WTC11 (cell line): ENCODE measurements around the gene TPD52L2. TPM values are rescaled to one million over a fixed set of nuclear protein-coding genes. Genes with fewer than 3 reads are reported as not detected.
A peak's percentile ranks its signal among the peaks of the same experiment; 100 is the strongest.

Source experiments
- ATAC-seq: fragments of 200-7000 bp; cut with Tn5 transposase; 2 replicates; pipeline ENCODE4 v1.10.0; 2021; ENCODE audit warnings: mild to moderate bottlenecking, moderate library complexity
- CTCF ChIA-PET: fragments of 300-600 bp; sonication (Branson Sonifier 250); formaldehyde crosslinking; loops from one replicate; lab custom pipeline; 2021; ENCODE audit warnings: antibody characterized with exemption; lab: Charles Lee
- POLR2A ChIA-PET: fragments of 350-600 bp; sonication (Branson Sonifier 250); formaldehyde crosslinking; loops from one replicate; lab custom pipeline; 2021; ENCODE audit warnings: antibody characterized with exemption; lab: Charles Lee
- DNase-seq: peaks from one replicate; pipeline ENCODE4 v3.0.0; 2021; ENCODE audit warnings: low spot score
- H3K27ac Mint-ChIP-seq: 2 replicates; pipeline ENCODE4 v1.8.0; 2021; ENCODE audit warnings: mixed read lengths
- H3K27me3 Mint-ChIP-seq: 2 replicates; pipeline ENCODE4 v1.8.0; 2021; ENCODE audit warnings: low read depth, mild to moderate bottlenecking, moderate library complexity, mixed read lengths
- H3K36me3 Mint-ChIP-seq: 2 replicates; pipeline ENCODE4 v1.8.0; 2021; ENCODE audit warnings: mixed read lengths
- H3K4me1 Mint-ChIP-seq: 2 replicates; pipeline ENCODE4 v1.8.0; 2022; ENCODE audit warnings: mixed read lengths
- H3K4me3 Mint-ChIP-seq: 2 replicates; pipeline ENCODE4 v1.8.0; 2021; ENCODE audit warnings: mild to moderate bottlenecking, moderate library complexity, mixed read lengths
- H3K9me3 Mint-ChIP-seq: 2 replicates; pipeline ENCODE4 v1.8.0; 2021; ENCODE audit warnings: mixed read lengths
- CBFB ChIP-seq: sonication (generic); formaldehyde crosslinking; IDR thresholded peaks from 2 replicates; pipeline ENCODE4 v1.8.1; 2022; ENCODE audit warnings: mild to moderate bottlenecking, low read depth, missing genetic modification reagents
- CREB1 ChIP-seq: sonication (generic); formaldehyde crosslinking; IDR thresholded peaks from 2 replicates; pipeline ENCODE4 v1.8.0; 2023; ENCODE audit warnings: mild to moderate bottlenecking, missing genetic modification reagents
- ELF4 ChIP-seq: sonication (generic); formaldehyde crosslinking; IDR thresholded peaks from 2 replicates; pipeline ENCODE4 v1.8.1; 2022; ENCODE audit warnings: low read depth, mild to moderate bottlenecking, moderate library complexity, missing genetic modification reagents
- EMX1 ChIP-seq: fragments of 250-450 bp; sonication (Bioruptor Pico); IDR thresholded peaks from 2 replicates; pipeline ENCODE4 v1.8.0; 2021; ENCODE audit warnings: mild to moderate bottlenecking
- ESRRA ChIP-seq: sonication (generic); formaldehyde crosslinking; IDR thresholded peaks from 2 replicates; pipeline ENCODE4 v1.8.1; 2022; ENCODE audit warnings: mild to moderate bottlenecking, missing genetic modification reagents, borderline replicate concordance
- GABPB1 ChIP-seq: sonication (generic); formaldehyde crosslinking; IDR thresholded peaks from 2 replicates; pipeline ENCODE4 v1.8.1; 2023; ENCODE audit warnings: mild to moderate bottlenecking, missing genetic modification reagents
- GTF2I ChIP-seq: fragments of 250-450 bp; sonication (Bioruptor Pico); conservative IDR thresholded peaks from 2 replicates; pipeline ENCODE4 v1.4.0; 2021; ENCODE audit warnings: mild to moderate bottlenecking
- HMGA2 ChIP-seq: fragments of 250-450 bp; sonication (Bioruptor Pico); IDR thresholded peaks from 2 replicates; pipeline ENCODE4 v1.4.0; 2021; ENCODE audit warnings: mild to moderate bottlenecking, moderate library complexity
- JUN ChIP-seq: sonication (generic); formaldehyde crosslinking; IDR thresholded peaks from 2 replicates; pipeline ENCODE4 v1.8.0; 2023; ENCODE audit warnings: mild to moderate bottlenecking, missing genetic modification reagents
- KAT7 ChIP-seq: sonication (generic); formaldehyde crosslinking; IDR thresholded peaks from 2 replicates; pipeline ENCODE4 v1.8.1; 2023; ENCODE audit warnings: missing genetic modification reagents, mild to moderate bottlenecking, borderline replicate concordance
- NFE2L1 ChIP-seq: sonication (generic); formaldehyde crosslinking; IDR thresholded peaks from 2 replicates; pipeline ENCODE4 v1.8.1; 2023; ENCODE audit warnings: missing genetic modification reagents
- TEAD4 ChIP-seq: sonication (generic); formaldehyde crosslinking; IDR thresholded peaks from 2 replicates; pipeline ENCODE4 v1.8.0; 2022; ENCODE audit warnings: mild to moderate bottlenecking, missing genetic modification reagents
- TP53 ChIP-seq: sonication (generic); formaldehyde crosslinking; IDR thresholded peaks from 2 replicates; pipeline ENCODE4 v1.8.1; 2023; ENCODE audit warnings: mild to moderate bottlenecking, missing genetic modification reagents
- ZNF121 ChIP-seq: sonication (generic); formaldehyde crosslinking; IDR thresholded peaks from 2 replicates; pipeline ENCODE4 v1.8.0; 2023; ENCODE audit warnings: missing genetic modification reagents
- ZNF423 ChIP-seq: fragments of 250-450 bp; sonication (Bioruptor Pico); IDR thresholded peaks from 2 replicates; pipeline ENCODE4 v2.1.2; 2022; ENCODE audit warnings: mild to moderate bottlenecking, moderate library complexity
- ZNF671 ChIP-seq: fragments of 250-450 bp; sonication (Bioruptor Pico); IDR thresholded peaks from 2 replicates; pipeline ENCODE4 v1.8.0; 2021; ENCODE audit warnings: mild to moderate bottlenecking
- total RNA-seq: library from RNA; stranded (reverse); gene quantifications from 3 replicates; pipeline ENCODE4 v1.2.3, GENCODE V29; 2021
- TF ChIP-seq, protein P1 (sequence below): sonication (generic); formaldehyde crosslinking; IDR thresholded peaks from 2 replicates; pipeline ENCODE4 v1.8.0; 2023; ENCODE audit warnings: mild to moderate bottlenecking, missing genetic modification reagents
- TF ChIP-seq, protein P2 (sequence below): sonication (generic); formaldehyde crosslinking; IDR thresholded peaks from 2 replicates; pipeline ENCODE4 v1.8.0; 2022; ENCODE audit warnings: mild to moderate bottlenecking, missing genetic modification reagents
- TF ChIP-seq, protein P3 (sequence below): sonication (generic); formaldehyde crosslinking; IDR thresholded peaks from 2 replicates; pipeline ENCODE4 v1.8.1; 2023; ENCODE audit warnings: mild to moderate bottlenecking, missing genetic modification reagents
- TF ChIP-seq, protein P4 (sequence below): fragments of 250-450 bp; sonication (Bioruptor Pico); IDR thresholded peaks from 2 replicates; pipeline ENCODE4 v1.9.0; 2021; ENCODE audit warnings: mild to moderate bottlenecking
- TF ChIP-seq, protein P5 (sequence below): sonication (generic); formaldehyde crosslinking; IDR thresholded peaks from 2 replicates; pipeline ENCODE4 v1.8.1; 2023; ENCODE audit warnings: mild to moderate bottlenecking, moderate library complexity, missing genetic modification reagents

Gene TPD52L2
- total RNA-seq, 1 experiment from 2014 or later = 80.8 TPM

DNA sequence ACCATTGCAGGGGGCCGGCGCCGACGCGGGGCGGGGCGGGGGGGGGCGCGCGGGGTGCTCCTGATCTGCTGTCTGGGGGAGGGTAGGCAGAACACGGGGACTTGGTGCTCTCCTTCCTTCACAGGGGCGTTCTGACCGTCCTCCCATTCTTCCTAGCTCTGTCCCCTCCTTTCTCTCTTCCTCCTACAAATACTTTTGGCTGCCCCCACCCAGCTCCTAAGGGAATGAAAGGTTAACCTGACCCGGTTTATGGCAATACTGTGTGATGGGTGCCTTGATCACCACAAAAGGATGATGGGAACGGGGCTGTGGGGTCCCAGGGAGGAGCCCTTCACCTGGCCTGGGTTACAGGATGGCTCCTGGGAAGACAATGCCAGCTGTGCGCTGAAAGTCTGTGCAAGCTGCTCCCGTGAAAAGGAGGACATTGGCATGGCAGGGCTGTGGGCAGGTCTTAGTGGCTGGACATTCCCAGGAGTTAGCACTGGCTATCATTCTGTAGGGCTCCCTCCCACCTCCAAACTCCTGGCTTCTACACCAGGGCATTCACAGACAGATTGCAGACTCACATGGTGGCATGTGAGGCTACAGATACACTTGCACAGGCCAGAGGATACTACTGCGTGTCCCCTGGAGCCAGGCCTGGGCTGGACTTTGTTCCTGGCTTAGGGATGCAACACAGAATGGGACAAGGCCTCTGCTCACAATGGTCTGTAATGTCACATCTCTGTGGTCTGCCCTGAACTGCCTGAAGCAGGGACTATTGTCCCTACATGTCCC, 1.9 kb upstream of the TPD52L2 start:
- DNase-seq = no peak
- Mint-ChIP-seq H3K27ac (peak overlapping the region; percentile 79), H3K36me3 (peaks cover 7% of the 10 kb centered on the region), H3K4me3 (peak overlapping the region; percentile 94)
- POLR2A ChIA-PET = interaction anchor here (1.0 to 3.3 kb wide), 2 partner anchors 16 to 32 kb away, joined by 3 to 22 read pairs; partner anchors contain the start of gene ZBTB46
- TF ChIP-seq KAT7 = no peak
- no peak for TF ChIP-seq CBFB (CRISPR knock-in tag)
- 0 out of 2 replicates have a peak, but pooled peaks have one; percentile 26 for TF ChIP-seq GABPB1
- TF ChIP-seq, all 79 proteins: peak for 1
- H3K27me3 Mint-ChIP-seq = no peaks in the 10 kb centered on the region
- H3K9me3 Mint-ChIP-seq = no peaks in the 10 kb centered on the region
- ATAC-seq = no peak
- H3K4me1 Mint-ChIP-seq = peaks cover 41% of the 10 kb centered on the region
- CTCF ChIA-PET = interaction anchor here (2.2 to 5.6 kb wide), 3 partner anchors 76 to 124 kb away, joined by 6 to 68 read pairs (median 16); partner anchors contain the start of gene SLC2A4RG

DNA sequence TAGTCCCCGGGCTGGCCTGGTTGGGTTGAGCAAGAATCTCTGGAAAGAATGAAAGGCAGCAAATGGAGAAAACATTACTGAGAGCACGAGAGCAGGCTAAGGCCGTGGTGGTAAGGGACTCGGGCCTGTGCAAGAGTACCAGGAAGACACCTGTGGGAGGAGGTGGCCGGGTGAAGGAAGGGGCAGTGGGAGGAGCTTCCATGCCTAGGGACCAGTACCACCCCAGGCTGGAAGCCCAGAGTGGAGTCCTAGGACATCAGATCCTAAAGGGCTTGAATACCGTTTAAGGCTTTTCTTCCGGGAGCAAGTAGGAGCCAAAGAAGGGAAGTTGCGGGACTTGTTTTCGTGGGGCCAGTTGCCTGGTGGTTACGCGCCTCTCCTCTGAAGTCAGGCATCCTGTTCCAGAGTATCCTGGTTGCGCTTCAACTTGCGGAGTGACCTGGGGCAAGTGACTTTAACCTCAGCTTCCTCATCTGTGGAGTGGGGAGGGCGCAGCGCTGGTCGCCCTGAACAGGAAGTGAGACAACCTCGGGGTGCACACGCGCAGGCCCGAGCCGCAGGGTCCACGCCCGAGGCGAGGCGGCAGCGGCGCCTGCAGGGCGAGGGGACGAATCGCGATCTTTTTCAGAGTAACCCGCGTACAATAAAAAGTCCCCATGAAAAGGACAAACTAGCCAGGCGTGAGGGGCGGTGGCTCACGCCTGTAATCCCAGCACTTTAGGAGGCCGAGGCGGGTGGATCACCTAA, 1.1 kb upstream of the TPD52L2 start:
- H3K4me1 Mint-ChIP-seq = peaks cover 34% of the 10 kb centered on the region

DNA sequence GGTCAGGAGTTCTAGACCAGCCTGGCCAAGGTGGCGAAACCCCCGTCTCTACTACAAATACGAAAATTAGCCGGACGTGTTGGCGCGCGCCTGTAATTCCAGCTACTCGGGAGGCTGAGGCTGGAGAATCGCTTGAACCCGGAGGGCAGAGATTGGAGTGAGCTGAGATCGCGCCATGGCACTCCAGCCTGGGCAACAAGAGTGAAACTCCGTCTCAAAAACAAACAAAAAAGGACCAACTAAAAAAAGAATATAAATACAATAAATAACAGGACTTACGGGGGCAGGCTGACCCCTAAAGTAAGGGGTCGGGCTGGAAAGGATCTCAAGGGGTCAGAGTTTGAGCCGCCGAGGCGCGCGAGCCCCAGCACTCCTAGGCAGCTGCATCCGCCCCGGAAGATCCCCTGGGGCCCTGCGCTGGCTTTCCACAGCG, 509 bp upstream of the TPD52L2 start:
- ChIA-PET CTCF (interaction anchor here (0.8 to 5.6 kb wide), 16 partner anchors 9 to 327 kb away, joined by 3 to 68 read pairs (median 6); partner anchors contain the start of genes ARFRP1, PRPF6, SLC2A4RG and ZGPAT), POLR2A (interaction anchor here (0.8 to 3.3 kb wide), 13 partner anchors 10 to 211 kb away, joined by 3 to 22 read pairs (median 4); partner anchors contain the start of genes ARFRP1, DNAJC5, STMN3 and ZBTB46)
- H3K27ac Mint-ChIP-seq = peak overlapping the region; percentile 79
- peak overlapping the region; percentile 94 for H3K4me3 Mint-ChIP-seq
- peaks cover 19% of the 10 kb centered on the region for H3K36me3 Mint-ChIP-seq
- H3K27me3 Mint-ChIP-seq = no peaks in the 10 kb centered on the region
- H3K9me3 Mint-ChIP-seq = no peaks in the 10 kb centered on the region
- H3K4me1 Mint-ChIP-seq = peaks cover 28% of the 10 kb centered on the region
- no peak for ATAC-seq
- no peak for DNase-seq
- TF ChIP-seq HMGA2 (CRISPR knock-in tag) (peak; percentile 14; the same call in 1 of the 2 replicates), ELF4 (CRISPR knock-in tag) (no peak), TEAD4 (CRISPR knock-in tag) (no peak), TP53 (no peak), NFE2L1 (CRISPR knock-in tag) (no peak), JUN (CRISPR knock-in tag) (no peak), GABPB1 (no peak), ZNF423 (CRISPR knock-in tag) (0 out of 2 replicates have a peak, but pooled peaks have one; percentile 6)
- TF ChIP-seq, protein P1, sequence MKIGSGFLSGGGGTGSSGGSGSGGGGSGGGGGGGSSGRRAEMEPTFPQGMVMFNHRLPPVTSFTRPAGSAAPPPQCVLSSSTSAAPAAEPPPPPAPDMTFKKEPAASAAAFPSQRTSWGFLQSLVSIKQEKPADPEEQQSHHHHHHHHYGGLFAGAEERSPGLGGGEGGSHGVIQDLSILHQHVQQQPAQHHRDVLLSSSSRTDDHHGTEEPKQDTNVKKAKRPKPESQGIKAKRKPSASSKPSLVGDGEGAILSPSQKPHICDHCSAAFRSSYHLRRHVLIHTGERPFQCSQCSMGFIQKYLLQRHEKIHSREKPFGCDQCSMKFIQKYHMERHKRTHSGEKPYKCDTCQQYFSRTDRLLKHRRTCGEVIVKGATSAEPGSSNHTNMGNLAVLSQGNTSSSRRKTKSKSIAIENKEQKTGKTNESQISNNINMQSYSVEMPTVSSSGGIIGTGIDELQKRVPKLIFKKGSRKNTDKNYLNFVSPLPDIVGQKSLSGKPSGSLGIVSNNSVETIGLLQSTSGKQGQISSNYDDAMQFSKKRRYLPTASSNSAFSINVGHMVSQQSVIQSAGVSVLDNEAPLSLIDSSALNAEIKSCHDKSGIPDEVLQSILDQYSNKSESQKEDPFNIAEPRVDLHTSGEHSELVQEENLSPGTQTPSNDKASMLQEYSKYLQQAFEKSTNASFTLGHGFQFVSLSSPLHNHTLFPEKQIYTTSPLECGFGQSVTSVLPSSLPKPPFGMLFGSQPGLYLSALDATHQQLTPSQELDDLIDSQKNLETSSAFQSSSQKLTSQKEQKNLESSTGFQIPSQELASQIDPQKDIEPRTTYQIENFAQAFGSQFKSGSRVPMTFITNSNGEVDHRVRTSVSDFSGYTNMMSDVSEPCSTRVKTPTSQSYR = no peak

More for the DNA sequence above, 1.1 kb upstream of the TPD52L2 start:
- DNase-seq (peak; percentile 65), ATAC-seq (peak; percentile 13)
- H3K27ac Mint-ChIP-seq = peak overlapping the region; percentile 79
- CTCF ChIA-PET = interaction anchor here (0.6 to 5.6 kb wide), 8 partner anchors 9 to 336 kb away, joined by 3 to 68 read pairs (median 8); partner anchors contain the start of genes ARFRP1, SLC2A4RG and ZGPAT
- POLR2A ChIA-PET = interaction anchor here (0.5 to 3.3 kb wide), 7 partner anchors 9 to 123 kb away, joined by 3 to 22 read pairs (median 8); partner anchors contain the start of genes DNAJC5 and ZBTB46
- TF ChIP-seq GABPB1 (peak; percentile 77), ZNF121 (peak; percentile 87), CBFB (CRISPR knock-in tag) (no peak), ZNF671 (CRISPR knock-in tag) (no peak), CREB1 (CRISPR knock-in tag) (no peak), GTF2I (CRISPR knock-in tag) (no peak), EMX1 (peak; percentile 72; the same call in 1 of the 2 replicates), ESRRA (CRISPR knock-in tag) (no peak)
- TF ChIP-seq, protein P2, sequence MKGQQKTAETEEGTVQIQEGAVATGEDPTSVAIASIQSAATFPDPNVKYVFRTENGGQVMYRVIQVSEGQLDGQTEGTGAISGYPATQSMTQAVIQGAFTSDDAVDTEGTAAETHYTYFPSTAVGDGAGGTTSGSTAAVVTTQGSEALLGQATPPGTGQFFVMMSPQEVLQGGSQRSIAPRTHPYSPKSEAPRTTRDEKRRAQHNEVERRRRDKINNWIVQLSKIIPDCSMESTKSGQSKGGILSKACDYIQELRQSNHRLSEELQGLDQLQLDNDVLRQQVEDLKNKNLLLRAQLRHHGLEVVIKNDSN (CRISPR knock-in tag) = 0 out of 2 replicates have a peak, but pooled peaks have one; percentile 30
- TF ChIP-seq, protein P3, sequence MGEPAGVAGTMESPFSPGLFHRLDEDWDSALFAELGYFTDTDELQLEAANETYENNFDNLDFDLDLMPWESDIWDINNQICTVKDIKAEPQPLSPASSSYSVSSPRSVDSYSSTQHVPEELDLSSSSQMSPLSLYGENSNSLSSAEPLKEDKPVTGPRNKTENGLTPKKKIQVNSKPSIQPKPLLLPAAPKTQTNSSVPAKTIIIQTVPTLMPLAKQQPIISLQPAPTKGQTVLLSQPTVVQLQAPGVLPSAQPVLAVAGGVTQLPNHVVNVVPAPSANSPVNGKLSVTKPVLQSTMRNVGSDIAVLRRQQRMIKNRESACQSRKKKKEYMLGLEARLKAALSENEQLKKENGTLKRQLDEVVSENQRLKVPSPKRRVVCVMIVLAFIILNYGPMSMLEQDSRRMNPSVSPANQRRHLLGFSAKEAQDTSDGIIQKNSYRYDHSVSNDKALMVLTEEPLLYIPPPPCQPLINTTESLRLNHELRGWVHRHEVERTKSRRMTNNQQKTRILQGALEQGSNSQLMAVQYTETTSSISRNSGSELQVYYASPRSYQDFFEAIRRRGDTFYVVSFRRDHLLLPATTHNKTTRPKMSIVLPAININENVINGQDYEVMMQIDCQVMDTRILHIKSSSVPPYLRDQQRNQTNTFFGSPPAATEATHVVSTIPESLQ (CRISPR knock-in tag) = no peak
- TF ChIP-seq, protein P4, sequence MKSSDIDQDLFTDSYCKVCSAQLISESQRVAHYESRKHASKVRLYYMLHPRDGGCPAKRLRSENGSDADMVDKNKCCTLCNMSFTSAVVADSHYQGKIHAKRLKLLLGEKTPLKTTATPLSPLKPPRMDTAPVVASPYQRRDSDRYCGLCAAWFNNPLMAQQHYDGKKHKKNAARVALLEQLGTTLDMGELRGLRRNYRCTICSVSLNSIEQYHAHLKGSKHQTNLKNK (CRISPR knock-in tag) = no peak
- TF ChIP-seq, protein P5, sequence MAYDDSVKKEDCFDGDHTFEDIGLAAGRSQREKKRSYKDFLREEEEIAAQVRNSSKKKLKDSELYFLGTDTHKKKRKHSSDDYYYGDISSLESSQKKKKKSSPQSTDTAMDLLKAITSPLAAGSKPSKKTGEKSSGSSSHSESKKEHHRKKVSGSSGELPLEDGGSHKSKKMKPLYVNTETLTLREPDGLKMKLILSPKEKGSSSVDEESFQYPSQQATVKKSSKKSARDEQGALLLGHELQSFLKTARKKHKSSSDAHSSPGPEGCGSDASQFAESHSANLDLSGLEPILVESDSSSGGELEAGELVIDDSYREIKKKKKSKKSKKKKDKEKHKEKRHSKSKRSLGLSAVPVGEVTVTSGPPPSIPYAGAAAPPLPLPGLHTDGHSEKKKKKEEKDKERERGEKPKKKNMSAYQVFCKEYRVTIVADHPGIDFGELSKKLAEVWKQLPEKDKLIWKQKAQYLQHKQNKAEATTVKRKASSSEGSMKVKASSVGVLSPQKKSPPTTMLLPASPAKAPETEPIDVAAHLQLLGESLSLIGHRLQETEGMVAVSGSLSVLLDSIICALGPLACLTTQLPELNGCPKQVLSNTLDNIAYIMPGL (CRISPR knock-in tag) = 0 out of 2 replicates have a peak, but pooled peaks have one; percentile 8
- TF ChIP-seq, all 79 proteins: peak for 5
- H3K27me3 Mint-ChIP-seq = no peaks in the 10 kb centered on the region
- peaks cover 13% of the 10 kb centered on the region for H3K36me3 Mint-ChIP-seq
- H3K4me3 Mint-ChIP-seq = peak overlapping the region; percentile 94
- H3K9me3 Mint-ChIP-seq = no peaks in the 10 kb centered on the region
